GM12878 (cell line): ENCODE data around the gene DNAJC15. TPM values are rescaled to one million over a fixed set of nuclear protein-coding genes. Genes with fewer than 3 reads are reported as not detected.

Experiments used
- ATAC-seq: fragments of 200-7000 bp; cut with Tn5 transposase; 3 replicates; pipeline ENCODE4 v1.9.1; 2020; ENCODE audit warnings: mild to moderate bottlenecking, moderate library complexity
- BruUV-seq: library from RNA; stranded (reverse); fragments of 400-500 nt; replicated peaks from 2 replicates; lab custom pipeline; 2021; lab: Mats Ljungman, UMichigan
- CTCF ChIA-PET: fragments of 300-600 bp; sonication (Branson Sonifier 250); formaldehyde crosslinking; extraction: SDS; loops from one replicate; lab custom pipeline; 2021; ENCODE audit warnings: inconsistent platforms; lab: Yijun Ruan, JAX
- POLR2A ChIA-PET: fragments of 350-600 bp; formaldehyde crosslinking; extraction: SDS; loops from one replicate; lab custom pipeline; 2021; ENCODE audit warnings: inconsistent platforms; lab: Charles Lee
- RAD21 ChIA-PET: fragments of 300-600 bp; sonication (Branson Sonifier 250); formaldehyde crosslinking; loops from one replicate; lab custom pipeline; 2023; ENCODE audit warnings: antibody characterized with exemption; ENCODE audit not compliant: unreplicated experiment; lab: Charles Lee
- SMC1A ChIA-PET: fragments of 300-600 bp; sonication (Branson Sonifier 250); formaldehyde crosslinking; loops from one replicate; lab custom pipeline; 2023; ENCODE audit not compliant: unreplicated experiment, uncharacterized antibody; lab: Charles Lee
- DNase-seq: peaks from one replicate; pipeline ENCODE4 v3.0.0-alpha.2; 2011; ENCODE audit warnings: low read depth, low spot score
- FAIRE-seq: peaks from 3 replicates; lab custom pipeline; 2011; peaks lifted over from hg19 to GRCh38; lab: Jason Lieb, UNC
- H2AFZ ChIP-seq: 2 replicates; pipeline ENCODE4 v1.6.0; 2011; ENCODE audit warnings: low read depth, low read length, control low read depth; ENCODE audit not compliant: control insufficient read depth
- H3K27ac ChIP-seq: 2 replicates; pipeline ENCODE4 v1.5.1; 2011; ENCODE audit warnings: control low read depth; ENCODE audit not compliant: control insufficient read depth, insufficient read depth
- H3K27me3 ChIP-seq, 2 experiments: replicated peaks in 1 of 2; 2 replicates each; pipeline versions ENCODE4 v1.6.0 to v1.6.1; 2011; ENCODE audit warnings: low read length in 1 of 2; ENCODE audit not compliant: control insufficient read depth in 2 of 2, insufficient read depth in 2 of 2
- H3K36me3 ChIP-seq, 2 experiments: 2 replicates each; pipeline ENCODE4 v1.5.1; 2011; ENCODE audit warnings: low read length in 1 of 2; ENCODE audit not compliant: control insufficient read depth in 2 of 2, insufficient read depth in 2 of 2
- H3K4me1 ChIP-seq: 2 replicates; pipeline ENCODE4 v1.6.1; 2011; ENCODE audit warnings: mild to moderate bottlenecking, low read length, moderate library complexity, mixed read lengths; ENCODE audit not compliant: control insufficient read depth, insufficient read depth
- H3K4me2 ChIP-seq: 2 replicates; pipeline ENCODE4 v1.6.0; 2011; ENCODE audit warnings: control low read depth; ENCODE audit not compliant: control insufficient read depth, insufficient read depth
- H3K4me3 ChIP-seq: fragments of 200-600 bp; sonication (generic); 2 replicates; pipeline ENCODE4 v1.5.1; 2016
- H3K79me2 ChIP-seq: 2 replicates; pipeline ENCODE4 v1.6.0; 2011; ENCODE audit warnings: low read length; ENCODE audit not compliant: control insufficient read depth, insufficient read depth
- H3K9ac ChIP-seq: 2 replicates; pipeline ENCODE4 v1.8.0; 2011; ENCODE audit warnings: low read length, control low read depth, mixed read lengths; ENCODE audit not compliant: control insufficient read depth, insufficient read depth
- H3K9me3 ChIP-seq: replicated peaks from 3 replicates; pipeline ENCODE4 v1.5.1; 2011; ENCODE audit warnings: mild to moderate bottlenecking, low read length; ENCODE audit not compliant: control insufficient read depth, insufficient read depth
- H4K20me1 ChIP-seq: 2 replicates; pipeline ENCODE4 v1.6.0; 2011; ENCODE audit not compliant: control insufficient read depth, insufficient read depth
- CREM ChIP-seq: IDR thresholded peaks from 2 replicates; pipeline ENCODE4 v1.6.1; 2014; ENCODE audit warnings: antibody characterized with exemption, low read depth
- ELK1 ChIP-seq: IDR thresholded peaks from 2 replicates; pipeline ENCODE4 v1.6.1; 2012; ENCODE audit warnings: low read depth, low read length, improper control_type of control experiment
- KAT2A ChIP-seq: conservative IDR thresholded peaks from 2 replicates; pipeline ENCODE4 v1.6.1; 2011; ENCODE audit warnings: low read depth, low read length; ENCODE audit not compliant: control insufficient read depth
- NR2C2 ChIP-seq: IDR thresholded peaks from 2 replicates; pipeline ENCODE4 v1.6.1; 2011; ENCODE audit warnings: borderline replicate concordance, low read depth; ENCODE audit not compliant: control insufficient read depth, insufficient read length
- USF1 ChIP-seq: IDR thresholded peaks from 2 replicates; pipeline ENCODE4 v1.6.1; 2011; ENCODE audit warnings: borderline replicate concordance, low read depth, mild to moderate bottlenecking, moderate library complexity, mixed read lengths, low read length; ENCODE audit not compliant: insufficient read depth; ENCODE audit errors: extremely low read length
- ZZZ3 ChIP-seq: IDR thresholded peaks from 2 replicates; pipeline ENCODE4 v1.6.1; 2011; ENCODE audit warnings: low read depth; ENCODE audit not compliant: control insufficient read depth, insufficient read length
- WGBS: methylation state at CpG from one replicate; pipeline ENCODE4 v1.1.6; 2016; ENCODE audit warnings: low lambda C conversion rate; ENCODE audit not compliant: insufficient replicate concordance, insufficient coverage; ENCODE audit errors: missing lambda C conversion rate; 5-methylcytosine and 5-hydroxymethylcytosine counted together
- in situ Hi-C: fragments of 300-500 bp; cut with MboI; formaldehyde crosslinking; loops from 9 replicates; pipeline ENCODE4 v1.14.3; 2018; ENCODE audit warnings: mixed read lengths
- intact Hi-C: fragments of 100-400 bp; cut with micrococcal nuclease; formaldehyde crosslinking; loops from one replicate; pipeline ENCODE4 v1.14.2; 2022; ENCODE audit not compliant: unreplicated experiment
- polyA plus RNA-seq, 11 experiments: library from polyadenylated mRNA; depleted of rRNA in 4 of 11; unstranded in 6 of 11; stranded (reverse) in 5 of 11; fragments of >200 nt; fragmentation: Nextera tagmentation in 4 of 11; fragmentation: Illumina TruSeq in 1 of 11; extraction: Ambion mirVana in 4 of 11; extraction: Trizol in 1 of 11; gene quantifications; 1 replicate in 1 of 11; 2 replicates in 10 of 11; pipeline versions ENCODE4 v1.2.1 to v1.2.3, GENCODE V29; 2011 to 2016; ENCODE audit warnings: inconsistent platforms in 2 of 11, missing spikeins in 2 of 11, low read depth in 1 of 11
- total RNA-seq, 4 experiments: library from RNA; depleted of rRNA in 3 of 4; stranded (reverse); fragments of >200 nt in 3 of 4; fragmentation: Illumina TruSeq in 1 of 4; extraction: Trizol in 1 of 4; gene quantifications; 2 replicates each; pipeline versions ENCODE4 v1.2.1 to v1.2.3, GENCODE V29; 2013 to 2021
- TF ChIP-seq, protein P1 (sequence below): fragments of 450-650 bp; formaldehyde crosslinking; IDR thresholded peaks from 2 replicates; pipeline ENCODE4 v1.4.0; 2020; ENCODE audit warnings: mild to moderate bottlenecking, moderate library complexity
- TF ChIP-seq, protein P2 (sequence below): fragments of 450-650 bp; conservative IDR thresholded peaks from 2 replicates; pipeline ENCODE4 v1.6.1; 2017; ENCODE audit warnings: mild to moderate bottlenecking, moderate library complexity

The DNAJC15 gene
- total and polyA plus RNA-seq, 10 of the 15 experiments (the other 5 are each of a cell fraction or from before 2014, with no cell fraction given): 13.1 to 104 (median 54.4) TPM

- ChIA-PET RAD21 (no interaction called here), CTCF (no interaction called here), SMC1A (no interaction called here), POLR2A (no interaction called here)
- in situ Hi-C loops: no loop called here
- no peaks in the 10 kb centered on the region for H3K36me3 ChIP-seq
- no peak overlapping the region for H3K4me3 ChIP-seq
- 49% methylated on average over 3 of the region's 3 CpGs for WGBS
- intact Hi-C loops: no loop called here
- no peaks in the 10 kb centered on the region for H3K4me1 ChIP-seq
- DNase-seq (no peak), ATAC-seq (no peak), FAIRE-seq (no peak)
- no peaks in the 10 kb centered on the region for H3K79me2 ChIP-seq
- no peak overlapping the region for H2AFZ ChIP-seq
- H4K20me1 ChIP-seq: no peaks in the 10 kb centered on the region
- no peaks in the 10 kb centered on the region for H3K27me3 ChIP-seq
- no peak for TF ChIP-seq USF1
- TF ChIP-seq CREM: no peak
- TF ChIP-seq KAT2A: no peak
- TF ChIP-seq, protein P1, sequence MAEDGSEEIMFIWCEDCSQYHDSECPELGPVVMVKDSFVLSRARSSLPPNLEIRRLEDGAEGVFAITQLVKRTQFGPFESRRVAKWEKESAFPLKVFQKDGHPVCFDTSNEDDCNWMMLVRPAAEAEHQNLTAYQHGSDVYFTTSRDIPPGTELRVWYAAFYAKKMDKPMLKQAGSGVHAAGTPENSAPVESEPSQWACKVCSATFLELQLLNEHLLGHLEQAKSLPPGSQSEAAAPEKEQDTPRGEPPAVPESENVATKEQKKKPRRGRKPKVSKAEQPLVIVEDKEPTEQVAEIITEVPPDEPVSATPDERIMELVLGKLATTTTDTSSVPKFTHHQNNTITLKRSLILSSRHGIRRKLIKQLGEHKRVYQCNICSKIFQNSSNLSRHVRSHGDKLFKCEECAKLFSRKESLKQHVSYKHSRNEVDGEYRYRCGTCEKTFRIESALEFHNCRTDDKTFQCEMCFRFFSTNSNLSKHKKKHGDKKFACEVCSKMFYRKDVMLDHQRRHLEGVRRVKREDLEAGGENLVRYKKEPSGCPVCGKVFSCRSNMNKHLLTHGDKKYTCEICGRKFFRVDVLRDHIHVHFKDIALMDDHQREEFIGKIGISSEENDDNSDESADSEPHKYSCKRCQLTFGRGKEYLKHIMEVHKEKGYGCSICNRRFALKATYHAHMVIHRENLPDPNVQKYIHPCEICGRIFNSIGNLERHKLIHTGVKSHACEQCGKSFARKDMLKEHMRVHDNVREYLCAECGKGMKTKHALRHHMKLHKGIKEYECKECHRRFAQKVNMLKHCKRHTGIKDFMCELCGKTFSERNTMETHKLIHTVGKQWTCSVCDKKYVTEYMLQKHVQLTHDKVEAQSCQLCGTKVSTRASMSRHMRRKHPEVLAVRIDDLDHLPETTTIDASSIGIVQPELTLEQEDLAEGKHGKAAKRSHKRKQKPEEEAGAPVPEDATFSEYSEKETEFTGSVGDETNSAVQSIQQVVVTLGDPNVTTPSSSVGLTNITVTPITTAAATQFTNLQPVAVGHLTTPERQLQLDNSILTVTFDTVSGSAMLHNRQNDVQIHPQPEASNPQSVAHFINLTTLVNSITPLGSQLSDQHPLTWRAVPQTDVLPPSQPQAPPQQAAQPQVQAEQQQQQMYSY (CRISPR knock-in tag): no peak
- no peak for TF ChIP-seq NR2C2
- TF ChIP-seq ELK1: no peak
- TF ChIP-seq ZZZ3: no peak
- TF ChIP-seq, protein P2, sequence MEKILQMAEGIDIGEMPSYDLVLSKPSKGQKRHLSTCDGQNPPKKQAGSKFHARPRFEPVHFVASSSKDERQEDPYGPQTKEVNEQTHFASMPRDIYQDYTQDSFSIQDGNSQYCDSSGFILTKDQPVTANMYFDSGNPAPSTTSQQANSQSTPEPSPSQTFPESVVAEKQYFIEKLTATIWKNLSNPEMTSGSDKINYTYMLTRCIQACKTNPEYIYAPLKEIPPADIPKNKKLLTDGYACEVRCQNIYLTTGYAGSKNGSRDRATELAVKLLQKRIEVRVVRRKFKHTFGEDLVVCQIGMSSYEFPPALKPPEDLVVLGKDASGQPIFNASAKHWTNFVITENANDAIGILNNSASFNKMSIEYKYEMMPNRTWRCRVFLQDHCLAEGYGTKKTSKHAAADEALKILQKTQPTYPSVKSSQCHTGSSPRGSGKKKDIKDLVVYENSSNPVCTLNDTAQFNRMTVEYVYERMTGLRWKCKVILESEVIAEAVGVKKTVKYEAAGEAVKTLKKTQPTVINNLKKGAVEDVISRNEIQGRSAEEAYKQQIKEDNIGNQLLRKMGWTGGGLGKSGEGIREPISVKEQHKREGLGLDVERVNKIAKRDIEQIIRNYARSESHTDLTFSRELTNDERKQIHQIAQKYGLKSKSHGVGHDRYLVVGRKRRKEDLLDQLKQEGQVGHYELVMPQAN: no peak
- H3K27ac ChIP-seq: no peak overlapping the region
- no peak overlapping the region for H3K4me2 ChIP-seq
- no peaks in the 10 kb centered on the region for H3K9me3 ChIP-seq
- no TSS peak for BruUV-seq
- no peak overlapping the region for H3K9ac ChIP-seq
Observed at GRCh38 chr13:43154839-43155238, 131.5 kb downstream of the DNAJC15 start.
